GM10248 (cell line): Measurements from ENCODE around the gene PNLIPRP2.

Source experiments
- CTCF ChIA-PET: fragments of 300-600 bp; sonication (Branson Sonifier 250); formaldehyde crosslinking; extraction: SDS; loops from one replicate; lab custom pipeline; 2021; ENCODE audit warnings: antibody characterized with exemption; lab: Yijun Ruan, JAX
- POLR2A ChIA-PET: fragments of 350-650 bp; sonication (Branson Sonifier 250); formaldehyde crosslinking; extraction: SDS; loops from one replicate; lab custom pipeline; 2020; ENCODE audit warnings: antibody characterized with exemption; lab: Yijun Ruan, JAX
- DNase-seq: peaks from one replicate; pipeline ENCODE4 v3.0.0; 2012; ENCODE audit errors: extremely low spot score
- TF ChIP-seq, protein P1 (sequence below): IDR thresholded peaks from 2 replicates; pipeline ENCODE4 v1.5.1; 2012; ENCODE audit warnings: mild to moderate bottlenecking, low read depth; ENCODE audit errors: extremely low read depth, missing control alignments, control extremely low read depth

PNLIPRP2 gene

DNA sequence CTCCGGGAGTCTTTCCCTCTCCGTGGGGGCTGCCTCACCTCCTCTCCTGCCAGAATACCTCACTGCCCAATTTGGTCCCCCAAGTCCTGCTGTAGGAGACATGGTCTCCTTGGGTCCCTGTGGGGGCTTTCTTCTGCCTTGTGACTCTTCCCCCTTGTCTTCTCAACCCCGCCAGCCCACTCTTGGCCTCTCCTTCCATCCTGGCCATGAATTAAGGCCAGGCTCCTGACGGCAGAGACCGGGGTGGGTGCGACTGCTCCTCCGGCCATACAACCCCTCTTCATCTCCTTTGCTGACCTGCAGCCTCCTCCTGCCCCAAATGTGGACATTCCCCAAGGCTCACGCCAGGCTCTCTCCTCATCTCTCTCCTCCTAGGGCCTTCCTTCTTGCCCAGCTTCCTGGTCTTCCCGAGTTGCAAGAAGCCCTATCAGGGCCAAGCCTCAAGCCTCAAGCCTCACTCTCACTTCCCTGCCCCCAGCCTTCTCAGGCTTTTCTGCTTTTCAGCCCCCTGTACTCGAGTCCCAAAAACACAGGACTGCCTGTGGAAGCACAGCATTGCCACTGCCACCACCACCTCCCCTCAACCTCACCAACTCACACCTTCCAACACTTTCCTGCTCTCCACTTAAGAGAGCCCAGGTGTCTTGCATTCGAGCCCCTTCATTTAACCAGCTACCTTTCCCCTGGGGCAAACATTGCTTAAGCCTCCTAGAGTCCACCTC lies 1.3 kb downstream of the PNLIPRP2 start:
- CTCF ChIA-PET = no interaction called here
- POLR2A ChIA-PET = no interaction called here
- no peak for DNase-seq
- TF ChIP-seq, protein P1, sequence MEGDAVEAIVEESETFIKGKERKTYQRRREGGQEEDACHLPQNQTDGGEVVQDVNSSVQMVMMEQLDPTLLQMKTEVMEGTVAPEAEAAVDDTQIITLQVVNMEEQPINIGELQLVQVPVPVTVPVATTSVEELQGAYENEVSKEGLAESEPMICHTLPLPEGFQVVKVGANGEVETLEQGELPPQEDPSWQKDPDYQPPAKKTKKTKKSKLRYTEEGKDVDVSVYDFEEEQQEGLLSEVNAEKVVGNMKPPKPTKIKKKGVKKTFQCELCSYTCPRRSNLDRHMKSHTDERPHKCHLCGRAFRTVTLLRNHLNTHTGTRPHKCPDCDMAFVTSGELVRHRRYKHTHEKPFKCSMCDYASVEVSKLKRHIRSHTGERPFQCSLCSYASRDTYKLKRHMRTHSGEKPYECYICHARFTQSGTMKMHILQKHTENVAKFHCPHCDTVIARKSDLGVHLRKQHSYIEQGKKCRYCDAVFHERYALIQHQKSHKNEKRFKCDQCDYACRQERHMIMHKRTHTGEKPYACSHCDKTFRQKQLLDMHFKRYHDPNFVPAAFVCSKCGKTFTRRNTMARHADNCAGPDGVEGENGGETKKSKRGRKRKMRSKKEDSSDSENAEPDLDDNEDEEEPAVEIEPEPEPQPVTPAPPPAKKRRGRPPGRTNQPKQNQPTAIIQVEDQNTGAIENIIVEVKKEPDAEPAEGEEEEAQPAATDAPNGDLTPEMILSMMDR = no peak

DNA sequence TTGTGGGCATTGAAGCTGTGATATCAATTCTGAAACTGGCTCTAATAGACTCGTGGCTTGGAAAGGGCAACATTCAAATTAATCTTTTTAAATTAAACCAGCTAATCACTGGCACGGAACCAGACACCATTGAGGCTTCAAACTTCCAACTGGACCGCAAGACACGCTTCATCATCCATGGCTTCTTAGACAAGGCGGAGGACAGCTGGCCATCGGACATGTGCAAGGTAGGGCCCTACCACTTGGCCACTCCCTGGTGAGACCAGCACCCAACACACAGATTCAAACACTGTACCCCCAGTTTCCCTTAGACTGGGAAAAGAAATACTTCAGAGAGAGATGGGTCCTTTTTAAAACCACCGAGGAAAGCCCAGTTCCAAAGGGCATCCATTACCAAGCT lies 5.1 kb downstream of the PNLIPRP2 start:
- CTCF ChIA-PET = interaction anchor here (1.6 kb wide), 1 partner anchor 56 kb away, joined by 6 read pairs; no protein-coding TSS in a partner anchor
- POLR2A ChIA-PET = no interaction called here
- DNase-seq = no peak
- TF ChIP-seq, protein P1 = no peak

DNA sequence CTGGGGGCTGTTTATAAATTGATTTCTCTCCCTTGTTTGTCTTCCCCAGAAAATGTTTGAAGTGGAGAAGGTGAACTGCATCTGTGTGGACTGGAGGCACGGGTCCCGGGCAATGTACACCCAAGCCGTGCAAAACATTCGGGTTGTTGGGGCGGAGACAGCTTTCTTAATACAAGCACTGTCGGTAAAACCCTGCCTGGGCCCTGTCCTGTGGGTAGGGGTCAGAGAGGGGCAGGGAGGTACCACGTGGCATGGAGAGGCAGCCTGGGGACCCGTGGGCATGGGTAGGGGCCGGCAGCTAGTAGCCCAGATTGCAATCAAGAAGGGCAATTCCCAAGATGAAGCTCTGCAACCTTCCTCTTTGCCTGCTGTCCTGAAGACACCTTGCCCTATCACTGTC lies 6.1 kb downstream of the PNLIPRP2 start:
- POLR2A ChIA-PET = no interaction called here
- CTCF ChIA-PET = interaction anchor here (1.1 to 1.6 kb wide), 3 partner anchors 10 to 55 kb away, joined by 3 to 6 read pairs (median 3); no protein-coding TSS in a partner anchor
- TF ChIP-seq, protein P1 = no peak
- no peak for DNase-seq

DNA sequence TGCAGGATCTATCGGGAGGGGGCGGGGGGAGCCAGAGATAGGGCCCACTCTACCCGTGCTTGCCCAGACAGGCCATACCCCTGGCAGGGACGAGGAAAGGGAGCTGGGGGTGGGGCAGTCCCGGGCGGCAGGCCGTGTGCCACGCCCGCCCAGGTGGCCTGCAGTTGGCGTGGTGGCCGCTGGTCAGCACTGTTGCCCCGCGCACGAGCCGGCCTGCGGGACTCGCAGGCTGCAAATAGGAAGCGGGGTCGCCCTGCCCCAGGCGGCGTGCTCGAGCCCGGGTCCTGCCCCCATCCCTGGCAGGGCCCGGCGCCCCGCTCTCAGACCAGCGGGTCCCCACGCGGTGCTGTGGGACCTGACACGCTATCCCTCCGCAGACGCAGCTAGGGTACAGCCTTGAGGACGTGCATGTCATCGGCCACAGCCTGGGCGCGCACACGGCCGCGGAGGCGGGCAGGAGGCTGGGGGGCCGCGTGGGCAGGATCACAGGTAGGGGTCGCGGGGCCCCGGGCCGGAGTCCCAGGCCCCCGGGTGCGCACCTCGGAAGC lies 6.7 kb downstream of the PNLIPRP2 start:
- TF ChIP-seq, protein P1 = no peak
- no peak for DNase-seq
- ChIA-PET POLR2A (no interaction called here), CTCF (interaction anchor here (1.1 to 1.3 kb wide), 2 partner anchors 11 to 21 kb away, joined by 3 read pairs; no protein-coding TSS in a partner anchor)

DNA sequence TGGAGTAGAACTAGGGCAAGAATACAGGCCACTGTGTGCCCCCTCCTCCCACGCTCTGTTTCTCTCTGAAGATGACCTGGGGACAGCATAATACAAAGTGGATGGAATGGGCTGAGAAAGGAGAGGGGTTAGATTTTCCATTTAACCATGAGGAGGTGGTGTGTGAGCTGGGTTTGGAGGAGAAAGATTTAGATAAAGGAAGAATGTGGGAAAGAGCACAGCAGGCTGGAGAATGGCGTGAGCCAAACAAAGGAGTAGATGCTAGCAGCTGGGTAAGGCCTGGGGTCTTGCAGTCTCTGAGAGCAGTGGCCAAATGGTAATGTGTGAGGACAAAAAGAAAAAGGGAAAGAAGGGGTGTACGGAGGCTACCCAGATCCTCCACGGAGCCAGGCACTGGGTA lies 8.6 kb downstream of the PNLIPRP2 start:
- POLR2A ChIA-PET = no interaction called here
- no peak for DNase-seq
- TF ChIP-seq, protein P1 = no peak
- CTCF ChIA-PET = interaction anchor here (1.5 kb wide), 1 partner anchor 9 kb away, joined by 5 read pairs; the partner anchor contains the start of gene PNLIPRP2

DNA sequence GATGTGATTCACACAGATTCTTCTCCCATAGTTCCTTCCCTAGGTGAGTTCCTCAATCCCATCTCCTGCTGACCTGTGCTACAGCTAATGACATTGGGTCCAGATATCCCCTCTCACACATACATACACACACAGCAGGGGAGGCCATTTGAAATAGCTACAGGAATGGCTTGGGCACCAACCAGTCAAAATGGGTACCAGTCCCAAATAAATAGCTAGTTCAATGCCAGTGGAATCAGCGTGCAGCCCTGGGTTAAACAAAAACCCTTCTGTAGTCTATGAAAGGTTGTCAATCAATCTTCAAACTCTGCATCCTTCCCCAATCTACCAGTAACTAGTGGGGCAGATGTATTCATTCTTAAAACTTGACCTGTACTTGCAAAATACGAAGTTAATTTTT lies 9.3 kb downstream of the PNLIPRP2 start:
- CTCF ChIA-PET = interaction anchor here (1.5 kb wide), 1 partner anchor 10 kb away, joined by 5 read pairs; the partner anchor contains the start of gene PNLIPRP2
- POLR2A ChIA-PET = no interaction called here
- TF ChIP-seq, protein P1 = no peak

More for the DNA sequence above, 9.3 kb downstream of the PNLIPRP2 start:
- no peak for DNase-seq
